ENCODE results near the gene AQR.
"Not testable (repeated sequence)": the region's sequence is repeated elsewhere in the genome, so short reads cannot be mapped to it uniquely, and the experiment has no call there.

AQR gene

GRCh38 chr15:34952481-34952880, 17.1 kb downstream of the AQR start:
- no peak for FAIRE-seq

- FAIRE-seq = no peak
These were observed 17.5 kb downstream of the AQR start for GRCh38 chr15:34951993-34952392.

- no peak for FAIRE-seq
These were observed 24.6 kb downstream of the AQR start for GRCh38 chr15:34944936-34945335.

GRCh38 chr15:34943711-34944110, 25.8 kb downstream of the AQR start:
- no peak for FAIRE-seq

- not testable (repeated sequence) for FAIRE-seq
These were observed 26.3 kb downstream of the AQR start for GRCh38 chr15:34943264-34943663.

GRCh38 chr15:34942363-34942762, 27.2 kb downstream of the AQR start:
- FAIRE-seq = no peak

- no peak for FAIRE-seq
These were observed 27.7 kb downstream of the AQR start for GRCh38 chr15:34941831-34942230.

GRCh38 chr15:34941185-34941698, 28.3 kb downstream of the AQR start:
- FAIRE-seq = no peak

- no peak for FAIRE-seq
These were observed 36.0 kb downstream of the AQR start for GRCh38 chr15:34933432-34933975.

GRCh38 chr15:34928349-34928748, 41.2 kb downstream of the AQR start:
- not testable (repeated sequence) for FAIRE-seq

- no peak for FAIRE-seq
These were observed 41.8 kb downstream of the AQR start for GRCh38 chr15:34927726-34928125.

GRCh38 chr15:34914317-34914716, 55.2 kb downstream of the AQR start:
- no peak for FAIRE-seq

GRCh38 chr15:34905047-34905446, 64.5 kb downstream of the AQR start:
- FAIRE-seq = no peak

GRCh38 chr15:34904527-34904926, 65.0 kb downstream of the AQR start:
- no peak for FAIRE-seq

- no peak for FAIRE-seq
These were observed 68.8 kb downstream of the AQR start for GRCh38 chr15:34900748-34901147.

GRCh38 chr15:34896183-34896582, 73.4 kb downstream of the AQR start:
- no peak for FAIRE-seq

- no peak for FAIRE-seq
These were observed 75.6 kb downstream of the AQR start for GRCh38 chr15:34893967-34894366.

GRCh38 chr15:34892963-34893591, 76.5 kb downstream of the AQR start:
- no peak for FAIRE-seq

GRCh38 chr15:34890424-34890823, 79.1 kb downstream of the AQR start:
- no peak for FAIRE-seq

- FAIRE-seq = no peak
These were observed 80.1 kb downstream of the AQR start for GRCh38 chr15:34889476-34889875.

- FAIRE-seq = no peak
These were observed 83.4 kb downstream of the AQR start for GRCh38 chr15:34886134-34886533.

- no peak for FAIRE-seq
These were observed 85.9 kb downstream of the AQR start for GRCh38 chr15:34883633-34884032.

- no peak for FAIRE-seq
These were observed 86.5 kb downstream of the AQR start for GRCh38 chr15:34883042-34883441.

- FAIRE-seq = no peak
These were observed 90.4 kb downstream of the AQR start for GRCh38 chr15:34879107-34879506.

GRCh38 chr15:34876640-34877039, 92.9 kb downstream of the AQR start:
- FAIRE-seq = no peak
